ENCODE results near the gene HOXB3.

GRCh38 chr17:48627118-48627597 is 37.1 kb upstream of the HOXB3 start:
- TF ChIP-seq POLR2A (IDR thresholded peaks at IDR 0.05; ENCODE audit: low read depth, low read length), result no peak
- TF ChIP-seq POLR2AphosphoS5 (IDR thresholded peaks at IDR 0.05; ENCODE audit: low read depth, low read length), result no peak
- no peak for TF ChIP-seq TAF1 (IDR thresholded peaks at IDR 0.05; ENCODE audit: borderline replicate concordance, low read depth, low read length)
